Mesothelial cell of epicardium (in vitro differentiated cells): Measurements from ENCODE around the gene P2RY8. TPM values are rescaled to one million over a fixed set of nuclear protein-coding genes. Genes with fewer than 3 reads are reported as not detected.

ENCODE experiments used
- DNase-seq, 2 experiments: peaks; one replicate each; pipeline ENCODE4 v3.0.0; 2021; ENCODE audit warnings: low spot score in 2 of 2; ENCODE audit not compliant: unreplicated experiment in 2 of 2
- H3K27ac Mint-ChIP-seq: 2 replicates; pipeline ENCODE4 v1.8.0; 2021; ENCODE audit warnings: mixed read lengths
- H3K27me3 Mint-ChIP-seq: 2 replicates; pipeline ENCODE4 v1.8.0; 2021; ENCODE audit warnings: low read depth, mixed read lengths
- H3K36me3 Mint-ChIP-seq: 2 replicates; pipeline ENCODE4 v1.8.0; 2021; ENCODE audit warnings: mixed read lengths
- H3K4me1 Mint-ChIP-seq: 2 replicates; pipeline ENCODE4 v1.8.0; 2021; ENCODE audit warnings: mixed read lengths
- H3K4me3 Mint-ChIP-seq: 2 replicates; pipeline ENCODE4 v1.8.0; 2021; ENCODE audit warnings: mild to moderate bottlenecking, moderate library complexity, mixed read lengths
- H3K9me3 Mint-ChIP-seq: 2 replicates; pipeline ENCODE4 v1.8.0; 2021; ENCODE audit warnings: mixed read lengths
- total RNA-seq: library from RNA; stranded (reverse); gene quantifications from 3 replicates; pipeline ENCODE4 v1.2.1, GENCODE V29; 2021
- TF ChIP-seq, protein P1 (sequence below): fragments of 200-600 bp; sonication (generic); IDR thresholded peaks from one replicate; pipeline ENCODE4 v1.5.0; 2021; ENCODE audit warnings: antibody characterized with exemption; ENCODE audit not compliant: unreplicated experiment

The P2RY8 gene
- total RNA-seq, 1 donor from 2014 or later, result not detected

DNA sequence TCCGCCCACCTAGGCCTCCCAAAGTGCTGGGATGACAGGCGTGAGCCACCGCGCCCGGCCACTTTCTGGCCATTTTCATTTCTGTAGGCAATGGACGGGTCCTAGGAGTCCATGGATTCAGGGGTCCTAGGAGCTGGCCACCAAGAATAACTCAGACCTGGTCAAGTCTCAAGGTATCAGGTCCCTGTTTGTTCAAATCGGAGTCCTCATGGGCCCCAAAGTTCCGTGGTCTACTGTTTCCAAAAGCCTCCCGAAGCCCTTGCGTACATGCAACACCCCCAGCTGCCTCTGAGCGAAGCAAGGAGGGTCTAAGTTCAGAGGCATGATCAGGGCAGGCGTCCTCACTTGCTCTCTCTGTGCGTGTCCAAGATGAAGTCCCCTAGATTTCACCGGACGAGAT, 30.1 kb downstream of the P2RY8 start:
- TF ChIP-seq, protein P1, sequence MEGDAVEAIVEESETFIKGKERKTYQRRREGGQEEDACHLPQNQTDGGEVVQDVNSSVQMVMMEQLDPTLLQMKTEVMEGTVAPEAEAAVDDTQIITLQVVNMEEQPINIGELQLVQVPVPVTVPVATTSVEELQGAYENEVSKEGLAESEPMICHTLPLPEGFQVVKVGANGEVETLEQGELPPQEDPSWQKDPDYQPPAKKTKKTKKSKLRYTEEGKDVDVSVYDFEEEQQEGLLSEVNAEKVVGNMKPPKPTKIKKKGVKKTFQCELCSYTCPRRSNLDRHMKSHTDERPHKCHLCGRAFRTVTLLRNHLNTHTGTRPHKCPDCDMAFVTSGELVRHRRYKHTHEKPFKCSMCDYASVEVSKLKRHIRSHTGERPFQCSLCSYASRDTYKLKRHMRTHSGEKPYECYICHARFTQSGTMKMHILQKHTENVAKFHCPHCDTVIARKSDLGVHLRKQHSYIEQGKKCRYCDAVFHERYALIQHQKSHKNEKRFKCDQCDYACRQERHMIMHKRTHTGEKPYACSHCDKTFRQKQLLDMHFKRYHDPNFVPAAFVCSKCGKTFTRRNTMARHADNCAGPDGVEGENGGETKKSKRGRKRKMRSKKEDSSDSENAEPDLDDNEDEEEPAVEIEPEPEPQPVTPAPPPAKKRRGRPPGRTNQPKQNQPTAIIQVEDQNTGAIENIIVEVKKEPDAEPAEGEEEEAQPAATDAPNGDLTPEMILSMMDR, result no peak
- Mint-ChIP-seq H3K4me3 (no peak overlapping the region), H3K4me1 (no peaks in the 10 kb centered on the region), H3K36me3 (no peaks in the 10 kb centered on the region), H3K27ac (no peak overlapping the region), H3K27me3 (no peaks in the 10 kb centered on the region), H3K9me3 (peaks cover 9% of the 10 kb centered on the region)
- DNase-seq, result no peak

DNA sequence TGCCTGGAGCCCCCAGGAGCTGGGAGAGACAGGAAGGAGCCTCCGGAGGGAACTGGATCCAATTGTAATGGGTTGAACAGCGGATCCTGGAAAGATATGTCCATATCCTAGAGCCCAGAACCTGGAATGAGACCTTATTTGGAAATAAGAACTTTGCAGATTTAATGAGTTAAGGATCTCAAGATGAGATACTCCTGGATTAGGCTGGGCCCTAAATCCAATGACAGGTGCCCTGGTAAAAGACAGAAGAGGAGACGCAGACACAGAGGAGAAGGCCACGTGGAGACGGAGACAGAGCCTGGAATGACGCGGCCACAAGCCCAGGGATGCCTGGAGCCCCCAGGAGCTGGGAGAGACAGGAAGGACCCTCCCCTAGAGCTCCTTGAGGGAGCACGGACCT, 34.1 kb downstream of the P2RY8 start:
- DNase-seq, result no peak
- H3K27ac Mint-ChIP-seq, result no peak overlapping the region
- no peak overlapping the region for H3K4me3 Mint-ChIP-seq
- no peaks in the 10 kb centered on the region for H3K36me3 Mint-ChIP-seq
- no peaks in the 10 kb centered on the region for H3K4me1 Mint-ChIP-seq
- no peaks in the 10 kb centered on the region for H3K27me3 Mint-ChIP-seq
- H3K9me3 Mint-ChIP-seq, result no peaks in the 10 kb centered on the region
- TF ChIP-seq, protein P1, result no peak

DNA sequence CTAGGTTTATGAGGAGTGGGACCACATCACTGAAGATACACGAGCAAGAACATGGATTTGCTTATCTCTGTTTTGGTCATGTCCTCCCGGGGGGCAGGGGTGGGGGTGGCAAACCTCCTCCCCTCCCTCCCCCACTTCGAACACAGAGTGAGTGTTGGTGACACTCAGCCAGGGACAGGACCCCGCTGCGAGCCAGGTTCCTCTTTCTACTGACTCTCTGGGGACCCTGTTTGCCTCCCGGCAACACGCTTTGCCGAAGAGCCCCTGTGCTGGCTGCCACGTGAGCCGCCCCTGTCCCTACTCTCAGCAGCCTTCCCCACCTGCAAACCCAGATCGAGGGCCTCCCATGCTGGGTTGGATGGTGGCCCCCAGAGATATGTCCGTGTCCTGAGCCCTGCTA, 34.7 kb downstream of the P2RY8 start:
- H3K27me3 Mint-ChIP-seq, result no peaks in the 10 kb centered on the region

DNA sequence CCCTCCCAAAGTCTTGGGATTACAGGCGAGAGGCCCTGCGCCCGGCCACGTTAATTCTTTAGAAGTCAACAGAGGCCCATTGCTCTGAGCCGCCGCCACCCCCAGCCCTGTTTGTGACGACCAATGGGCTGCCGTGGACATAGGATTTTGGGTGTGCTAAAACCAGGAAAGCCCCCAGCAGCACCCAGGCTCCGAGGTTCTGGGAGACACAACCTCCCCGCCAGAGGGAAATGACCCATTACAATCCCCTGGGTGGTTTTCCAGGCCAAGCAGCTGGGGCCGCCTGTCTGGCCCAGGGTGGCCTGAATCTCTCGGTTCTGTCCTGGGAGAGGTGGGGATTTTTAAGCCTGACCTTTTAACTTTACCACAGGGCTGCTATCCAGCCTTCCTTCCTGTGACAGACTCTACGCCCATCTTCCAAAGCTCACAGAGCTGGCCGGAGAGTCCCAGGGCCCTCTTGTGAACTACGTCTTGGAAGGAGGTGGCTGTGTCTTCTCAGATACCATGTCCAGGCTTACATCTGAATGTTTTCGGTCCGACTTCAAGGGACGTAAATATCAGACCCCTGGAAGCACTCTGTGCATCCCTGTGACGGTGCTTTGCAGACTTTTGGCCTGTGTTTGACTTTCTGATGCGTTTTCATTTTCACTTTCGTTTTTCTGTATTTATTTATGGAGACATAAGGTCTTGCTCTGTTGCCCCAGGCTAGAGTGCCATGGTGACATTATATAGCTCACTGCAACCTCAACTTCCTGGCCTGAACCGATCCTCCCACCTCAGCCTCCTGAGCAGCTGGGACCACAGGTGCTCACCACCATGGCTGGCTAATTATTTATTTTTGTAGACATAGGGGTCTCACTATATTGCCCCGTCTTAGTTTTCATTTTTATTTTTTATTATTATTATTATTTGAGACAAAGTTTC, 36.0 kb downstream of the P2RY8 start:
- Mint-ChIP-seq H3K36me3 (no peaks in the 10 kb centered on the region), H3K27ac (no peak overlapping the region), H3K4me1 (no peaks in the 10 kb centered on the region), H3K4me3 (no peak overlapping the region), H3K9me3 (no peaks in the 10 kb centered on the region), H3K27me3 (no peaks in the 10 kb centered on the region)
- TF ChIP-seq, protein P1, result no peak
- no peak for DNase-seq

More for the DNA sequence above, 34.7 kb downstream of the P2RY8 start:
- H3K9me3 Mint-ChIP-seq, result no peaks in the 10 kb centered on the region
- no peak for DNase-seq
- TF ChIP-seq, protein P1, result no peak
- H3K27ac Mint-ChIP-seq, result no peak overlapping the region
- no peaks in the 10 kb centered on the region for H3K36me3 Mint-ChIP-seq
- H3K4me1 Mint-ChIP-seq, result no peaks in the 10 kb centered on the region
- no peak overlapping the region for H3K4me3 Mint-ChIP-seq

DNA sequence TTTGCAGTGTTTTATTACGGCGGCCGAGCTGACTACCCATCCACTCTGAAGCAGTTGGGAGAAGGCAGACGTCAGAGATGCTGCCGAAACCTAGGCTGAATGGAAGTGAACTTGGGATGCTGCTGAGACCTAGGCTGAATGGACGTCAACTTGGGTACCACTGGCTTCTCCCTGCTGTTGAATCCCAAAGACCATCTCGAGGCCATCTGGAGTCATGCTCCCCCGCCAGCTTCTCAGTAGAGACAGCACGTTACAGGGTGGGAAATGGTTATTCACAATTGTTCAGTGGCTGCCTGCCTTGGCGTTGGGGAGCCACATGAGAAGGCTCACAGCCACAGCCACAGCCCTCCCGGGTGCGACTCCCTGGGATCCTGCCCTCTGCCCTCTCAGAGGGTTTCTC, 40.9 kb downstream of the P2RY8 start:
- TF ChIP-seq, protein P1, result no peak
- Mint-ChIP-seq H3K27ac (no peak overlapping the region), H3K4me3 (no peak overlapping the region), H3K4me1 (no peaks in the 10 kb centered on the region), H3K9me3 (peaks cover 5% of the 10 kb centered on the region), H3K36me3 (no peaks in the 10 kb centered on the region), H3K27me3 (no peaks in the 10 kb centered on the region)
- DNase-seq, result peak in 1 of 2 experiments; percentile 24
